DMS 273 (cell line): ENCODE data around the gene C18orf32.
A peak's percentile ranks its signal among the peaks of the same experiment; 100 is the strongest.
"Not testable (repeated sequence)": the region's sequence is repeated elsewhere in the genome, so short reads cannot be mapped to it uniquely, and the experiment has no call there.

ENCODE experiments used
- DNase-seq: peaks from one replicate; lab custom pipeline; 2025; ENCODE audit not compliant: unreplicated experiment; lab: John Stamatoyannopoulos, UW

C18orf32 gene

DNA sequence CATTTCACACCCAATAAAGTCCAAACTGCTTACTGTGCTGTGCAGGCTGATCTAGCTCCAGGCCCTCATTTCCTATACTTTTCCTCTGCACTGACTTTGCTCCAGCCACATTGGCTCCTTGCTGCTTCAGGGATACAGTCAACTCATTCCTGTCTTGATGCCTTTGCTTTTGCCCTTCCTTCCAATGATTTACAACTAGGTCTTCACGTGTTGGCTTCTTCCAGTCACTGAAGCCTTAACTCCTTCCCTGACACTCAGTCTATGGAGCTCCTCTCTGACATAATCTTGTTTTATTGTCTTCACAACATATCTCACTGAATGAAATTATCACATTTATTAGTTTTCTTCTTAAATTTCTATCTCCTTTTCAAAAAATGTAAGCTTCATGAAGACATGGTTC lies 16.9 kb upstream of the C18orf32 start:
- DNase-seq: no peak

- DNase-seq: no peak
Measured at GRCh38 chr18:49500201-49500921, 13.3 kb upstream of the C18orf32 start.

GRCh38 chr18:49499046-49499637 lies 12.1 kb upstream of the C18orf32 start:
- no peak for DNase-seq

DNA sequence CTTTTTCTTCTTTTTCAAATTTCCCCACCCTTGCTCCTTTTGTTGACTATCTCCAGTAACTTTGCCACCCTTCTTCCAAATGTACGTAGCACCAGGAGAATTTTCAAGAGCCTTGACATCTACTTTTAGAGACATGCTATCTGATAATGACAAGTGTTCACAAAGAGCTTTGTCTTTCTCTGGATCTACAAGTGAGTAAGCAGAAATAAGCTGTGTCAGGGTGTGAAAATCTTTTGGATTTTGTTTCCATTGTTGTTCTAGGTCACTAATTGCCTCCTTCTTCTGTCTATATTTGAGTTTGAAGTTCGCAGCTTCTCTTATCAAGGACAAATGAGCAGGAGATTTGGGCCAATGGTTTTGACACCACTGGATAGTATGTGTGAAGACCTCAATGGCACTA lies 8.4 kb upstream of the C18orf32 start:
- DNase-seq: no peak

DNA sequence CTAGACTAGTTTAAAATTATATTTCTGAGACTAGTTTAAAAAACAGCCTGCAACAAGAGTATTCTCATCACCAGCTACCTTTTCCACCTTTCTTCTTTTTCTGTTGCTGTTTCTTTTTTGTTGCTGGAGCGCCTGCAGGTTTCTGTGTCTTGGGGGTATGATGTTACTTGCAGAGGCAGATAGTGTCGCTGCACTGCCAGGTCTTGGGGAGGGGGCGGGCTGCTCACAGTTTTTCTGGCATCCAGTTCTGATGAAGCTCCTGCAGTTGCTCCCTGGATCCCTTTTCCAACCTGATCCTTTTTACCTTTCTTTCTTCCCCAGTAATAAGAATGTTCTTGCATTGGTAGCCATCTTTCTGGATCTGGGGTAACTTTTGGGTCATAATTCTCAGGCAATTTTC lies 8.0 kb upstream of the C18orf32 start:
- DNase-seq: no peak

DNA sequence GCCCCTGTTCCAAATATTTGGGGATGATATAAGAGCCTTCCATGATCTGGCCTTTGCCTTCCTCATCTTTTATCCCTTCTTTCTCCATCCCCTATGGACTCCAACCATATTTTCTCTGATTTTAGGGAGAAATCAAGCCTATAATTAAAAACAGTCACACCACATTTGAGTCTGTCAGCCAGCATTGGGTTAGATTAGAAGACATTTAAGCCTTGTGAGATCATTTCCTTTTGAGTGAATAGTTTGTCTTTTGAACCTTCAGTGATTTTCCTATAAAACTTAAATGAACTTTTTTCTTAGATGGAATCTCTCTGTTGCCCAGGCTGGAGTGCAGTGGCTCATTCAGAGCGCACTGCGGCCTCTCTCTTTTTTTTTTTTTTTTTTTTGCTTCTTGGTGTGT lies 7.6 kb upstream of the C18orf32 start:
- DNase-seq: no peak

DNA sequence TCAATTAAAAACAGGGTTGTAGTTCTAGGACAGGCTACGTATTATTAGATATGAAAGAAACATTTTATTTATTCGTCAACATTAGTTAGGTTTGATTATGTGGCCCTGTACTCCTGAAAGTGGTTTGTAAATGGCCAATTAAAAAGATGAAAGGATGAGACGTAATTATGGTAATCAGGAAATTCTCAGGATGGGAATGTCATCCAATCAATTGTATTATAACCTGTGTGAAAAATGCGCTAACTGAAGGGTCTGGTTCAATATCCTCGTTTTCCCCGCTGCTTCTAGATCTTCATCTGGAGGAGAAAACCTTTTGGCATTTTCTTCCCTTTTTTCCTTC lies 5.6 kb upstream of the C18orf32 start:
- no peak for DNase-seq

- peak; percentile 99 for DNase-seq
Measured at GRCh38 chr18:49491857-49492693, 5.0 kb upstream of the C18orf32 start, which contains the start of gene RPL17. RPL17 (minus strand) TSS chr18:49492465.

- DNase-seq: peak; percentile 50
Measured at GRCh38 chr18:49491534-49491856, 4.5 kb upstream of the C18orf32 start.

DNA sequence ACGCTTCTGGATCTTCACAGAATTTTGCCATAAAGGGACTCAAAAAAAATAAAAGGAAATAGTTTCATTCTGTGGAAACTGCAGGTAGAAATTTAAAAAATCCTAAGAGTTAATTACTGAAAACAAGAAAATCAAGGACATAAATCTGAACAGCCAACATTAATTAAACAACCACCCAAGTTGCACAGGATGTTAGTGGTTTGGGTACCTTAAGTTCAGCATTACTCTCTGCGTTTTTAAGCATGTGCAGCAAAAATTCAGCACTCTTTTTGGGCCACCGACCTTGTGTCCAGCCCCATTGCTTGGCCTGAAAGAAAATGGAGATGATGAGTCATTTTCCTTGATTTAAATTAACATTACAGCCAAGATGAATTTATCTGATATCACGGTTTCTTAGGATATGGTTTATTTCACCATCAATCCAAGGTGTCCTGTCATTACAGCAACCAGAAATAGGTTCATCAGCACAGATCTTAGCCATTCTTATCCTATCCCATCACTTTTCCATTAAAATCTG lies 3.3 kb upstream of the C18orf32 start:
- DNase-seq: peak; percentile 15

- peak; percentile 68 for DNase-seq
Measured at GRCh38 chr18:49487711-49488310, 777 bp upstream of the C18orf32 start.

GRCh38 chr18:49486606-49486952 lies 455 bp downstream of the C18orf32 start:
- no peak for DNase-seq

GRCh38 chr18:49486134-49486533 lies 900 bp downstream of the C18orf32 start:
- peak; percentile 40 for DNase-seq

DNA sequence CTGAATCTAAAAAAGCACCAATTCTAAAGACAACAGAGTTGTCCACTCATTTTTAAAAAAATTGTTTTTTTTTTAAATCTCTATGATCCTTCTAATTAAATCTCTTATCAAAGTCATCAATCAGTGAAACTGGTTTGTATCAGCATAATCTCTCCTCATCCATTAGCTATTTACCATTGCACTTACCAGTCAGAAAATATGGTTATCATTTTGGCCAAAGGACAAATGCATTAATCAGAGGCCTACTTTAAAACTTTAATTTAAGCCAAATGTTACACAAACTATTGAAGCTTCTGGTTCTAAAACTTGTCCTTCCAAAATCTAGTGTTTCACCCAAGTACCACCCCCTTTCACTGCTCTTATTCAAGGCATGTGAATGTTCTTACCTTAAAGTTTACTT lies 3.8 kb downstream of the C18orf32 start:
- no peak for DNase-seq

GRCh38 chr18:49481907-49482306 lies 5.1 kb downstream of the C18orf32 start:
- DNase-seq: no peak

DNA sequence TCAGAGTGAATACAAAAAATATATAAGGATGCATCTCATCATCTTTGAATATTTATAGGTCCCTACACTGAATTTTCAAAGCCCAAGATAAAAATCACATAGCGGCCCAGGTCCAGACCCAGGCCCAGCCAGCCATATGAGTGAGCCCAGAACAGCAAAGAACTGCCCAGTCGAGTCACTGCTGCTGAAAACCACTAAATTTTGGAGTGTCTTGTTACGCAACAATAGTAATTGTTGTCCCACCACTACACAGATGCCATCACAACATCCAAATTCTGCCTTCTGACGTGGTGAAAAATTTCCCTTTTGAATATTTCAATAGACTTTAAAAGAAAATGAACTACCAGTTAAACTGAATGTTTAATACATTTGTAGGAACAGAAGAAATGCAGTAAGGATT lies 5.7 kb downstream of the C18orf32 start:
- no peak for DNase-seq

GRCh38 chr18:49479381-49480137 lies 7.5 kb downstream of the C18orf32 start:
- no peak for DNase-seq

- DNase-seq: no peak
Measured at GRCh38 chr18:49476664-49477411, 10.2 kb downstream of the C18orf32 start.

DNA sequence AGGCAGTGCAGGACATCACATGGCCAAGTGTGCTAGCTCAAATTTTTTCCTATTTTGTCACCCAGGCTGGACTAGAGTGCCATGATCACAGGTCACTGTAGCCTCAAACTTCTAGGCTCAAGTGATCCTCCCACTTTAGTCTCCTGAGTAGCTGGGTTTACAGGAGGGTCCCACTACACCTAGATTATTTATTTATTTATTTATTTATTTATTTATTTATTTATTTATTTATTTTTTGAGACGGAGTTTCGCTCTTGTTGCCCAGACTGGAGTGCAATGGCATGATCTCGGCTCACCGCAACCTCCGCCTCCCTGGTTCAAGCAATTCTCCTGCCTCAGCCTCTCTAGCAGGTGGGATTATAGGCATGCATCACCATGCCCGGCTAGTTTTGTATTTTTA lies 12.1 kb downstream of the C18orf32 start:
- not testable (repeated sequence) for DNase-seq

GRCh38 chr18:49473721-49474120 lies 13.3 kb downstream of the C18orf32 start:
- no peak for DNase-seq
